VCaP (cell line): Measurements from ENCODE around the gene MTG2.

Source experiments
- H3K27ac ChIP-seq: fragments of 450-650 bp; 2 replicates; pipeline ENCODE4 v1.5.1; 2017
- CTCF ChIP-seq: fragments of 450-650 bp; conservative IDR thresholded peaks from 2 replicates; pipeline ENCODE4 v1.5.1; 2017; ENCODE audit warnings: mild to moderate bottlenecking, moderate library complexity

Gene MTG2

DNA sequence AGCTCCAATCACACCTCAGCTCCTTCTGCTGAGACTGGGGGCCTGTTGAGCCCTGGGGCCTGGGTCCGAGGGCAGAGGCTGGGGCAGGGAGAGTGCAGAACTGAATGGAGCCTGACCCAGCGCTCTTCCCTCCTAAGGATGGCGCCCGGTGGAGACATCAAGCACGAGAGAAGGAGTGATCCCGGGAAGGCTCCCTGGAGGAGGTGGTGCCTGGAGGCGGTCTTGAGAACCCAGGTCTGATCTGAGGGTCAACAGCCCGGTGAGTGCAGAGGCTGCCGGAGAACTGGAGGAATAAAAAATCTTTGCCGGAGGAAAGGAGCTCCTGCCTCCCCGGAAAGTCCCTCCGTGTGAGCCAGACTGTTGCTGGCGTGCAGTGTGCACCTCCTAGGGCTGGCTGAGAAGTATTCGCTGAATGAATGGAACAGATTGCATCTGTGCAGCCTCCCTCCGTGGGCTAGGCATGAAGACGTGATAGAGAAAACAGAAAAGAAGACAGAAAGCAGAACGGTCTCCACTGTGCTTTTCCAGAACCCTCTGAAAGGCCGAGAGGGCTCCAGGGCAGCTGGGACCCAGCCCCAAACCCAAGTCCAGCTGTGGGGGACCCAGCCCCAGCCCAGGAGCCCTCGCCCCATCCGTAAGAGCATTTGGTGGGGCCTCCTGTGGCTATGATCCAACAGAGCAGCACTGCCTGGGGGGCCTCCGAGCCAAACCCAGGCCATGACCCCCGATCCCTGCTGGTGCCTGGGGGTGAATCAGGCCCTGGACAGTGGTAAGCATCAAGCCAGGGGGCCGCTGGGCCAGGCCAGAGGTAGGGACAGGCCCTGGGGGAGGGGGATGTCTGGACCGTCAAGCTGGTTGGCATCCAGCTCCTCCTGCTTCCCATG is 44.1 kb downstream of the MTG2 start:
- no peak for TF ChIP-seq CTCF
- peak overlapping the region; percentile 38 for H3K27ac ChIP-seq

DNA sequence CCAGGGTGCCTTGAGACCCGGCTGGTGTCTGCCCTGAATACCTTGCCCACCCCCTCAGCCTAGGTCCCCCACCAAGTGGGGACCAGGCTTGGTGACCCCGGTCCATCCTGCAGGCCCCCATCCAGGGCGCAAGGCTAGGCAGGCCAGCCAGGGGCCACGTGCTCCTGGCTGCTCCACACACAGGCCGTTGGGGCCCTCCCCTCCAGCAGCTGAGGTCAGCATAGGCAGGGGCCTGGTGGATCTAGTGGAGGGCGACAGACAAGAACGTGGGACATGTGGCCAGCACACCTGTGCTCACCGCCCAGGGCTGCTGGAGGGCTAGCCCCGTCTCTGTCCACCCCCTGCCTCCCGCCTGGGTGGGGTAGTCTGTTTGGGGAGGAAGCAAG is 44.8 kb downstream of the MTG2 start:
- H3K27ac ChIP-seq, result peak overlapping the region; percentile 38
- no peak for TF ChIP-seq CTCF

DNA sequence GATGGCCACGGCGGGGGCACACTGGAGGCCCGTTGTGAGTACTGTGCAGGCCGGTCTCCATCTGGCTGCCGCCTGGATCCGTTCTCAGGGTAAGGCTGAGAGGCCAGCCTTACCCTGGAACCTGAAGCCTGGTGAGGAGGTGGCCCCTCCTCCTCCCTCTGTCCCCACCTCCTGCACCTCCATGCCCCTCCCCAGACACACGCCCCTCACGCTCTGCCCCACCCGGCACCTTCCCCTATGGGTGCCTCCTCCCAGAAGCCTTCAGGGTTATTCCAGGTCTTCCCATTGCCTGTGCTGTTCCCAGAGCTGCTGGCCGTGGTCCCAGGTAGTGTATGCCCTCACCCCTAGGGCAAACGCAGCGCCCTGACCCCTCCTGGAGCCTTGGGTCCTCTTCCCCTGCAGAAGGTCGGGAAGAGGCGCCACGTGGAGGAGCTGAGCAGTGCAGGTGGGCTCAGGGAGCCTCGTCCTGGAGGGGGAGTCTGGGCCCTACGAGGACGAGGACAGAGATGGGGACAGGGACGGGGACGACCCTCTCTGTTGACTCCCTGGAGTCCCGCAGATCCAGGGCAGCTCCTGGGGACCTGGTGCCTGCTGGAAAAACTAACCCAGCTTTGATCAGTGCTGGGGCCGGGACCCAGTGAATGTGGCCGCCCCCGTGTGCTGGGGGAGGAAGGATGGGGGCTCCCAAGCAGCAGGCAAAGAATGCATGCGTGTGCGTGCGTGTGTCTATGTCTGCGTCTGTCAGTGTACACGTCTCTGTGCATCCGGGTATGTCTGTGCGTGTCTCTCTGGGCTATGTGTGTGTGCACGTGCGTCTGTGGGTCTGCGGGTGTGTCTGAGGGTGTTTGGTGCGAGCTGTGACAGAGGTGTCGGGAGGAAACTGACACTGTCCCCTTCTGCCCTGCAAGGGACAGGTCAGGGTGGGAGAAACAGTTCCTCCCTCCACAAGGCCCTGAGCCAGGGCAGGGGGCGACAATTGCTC is 45.4 kb downstream of the MTG2 start:
- H3K27ac ChIP-seq, result peak overlapping the region; percentile 38
- no peak for TF ChIP-seq CTCF

DNA sequence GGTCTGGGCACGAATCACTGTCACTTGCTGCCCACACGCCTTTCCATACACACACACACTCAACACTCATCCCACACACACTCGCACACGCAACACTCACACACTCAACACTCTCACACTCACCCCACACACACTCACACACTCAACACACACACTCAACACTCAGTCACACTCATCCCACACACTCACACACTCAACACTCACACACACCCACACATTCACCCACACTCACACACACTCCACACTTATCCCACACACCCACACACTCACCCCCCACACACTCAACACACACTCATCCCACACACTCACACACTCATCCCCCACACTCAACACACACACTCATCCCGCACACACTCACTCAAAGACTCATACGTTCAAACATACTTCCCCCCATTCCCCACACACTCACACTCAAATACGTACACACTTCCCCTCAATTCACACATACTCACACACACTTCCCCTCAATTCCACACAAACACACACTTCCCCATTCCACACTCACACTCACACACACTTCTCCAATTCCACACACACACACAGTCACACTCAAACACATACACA is 46.2 kb downstream of the MTG2 start:
- no peak for TF ChIP-seq CTCF
- peak overlapping the region; percentile 38; the same call in 1 of the 2 replicates for H3K27ac ChIP-seq

GRCh38 chr20:62229667-62230066 is 46.8 kb downstream of the MTG2 start:
- H3K27ac ChIP-seq, result no peak overlapping the region
- TF ChIP-seq CTCF, result no peak

- H3K27ac ChIP-seq, result no peak overlapping the region
- no peak for TF ChIP-seq CTCF
Observed at GRCh38 chr20:62230276-62230675, 47.4 kb downstream of the MTG2 start.

DNA sequence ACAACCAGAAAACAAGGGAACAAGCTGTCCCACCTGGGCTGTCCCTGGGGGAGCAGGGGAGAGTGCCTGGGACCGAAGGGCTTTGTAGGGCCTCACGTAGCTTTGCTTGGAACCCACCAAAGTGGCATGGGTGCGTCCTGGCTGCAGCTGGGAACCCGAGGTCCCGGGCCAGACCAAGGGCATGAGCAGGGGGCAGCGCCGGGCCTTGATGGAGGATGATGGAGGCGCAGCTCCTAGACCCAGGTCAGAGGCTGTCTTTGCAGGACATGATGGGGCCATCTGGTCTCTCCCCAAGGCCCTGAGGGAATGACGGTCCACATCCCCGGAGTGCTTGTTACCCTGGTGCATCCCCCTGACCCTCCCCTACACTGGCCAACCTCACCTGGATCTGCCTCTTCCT is 47.9 kb downstream of the MTG2 start:
- peak overlapping the region; percentile 86; the same call in 1 of the 2 replicates for H3K27ac ChIP-seq
- no peak for TF ChIP-seq CTCF
